ENCODE results near the gene GCC2. TPM values are rescaled to one million over a fixed set of nuclear protein-coding genes. Genes with fewer than 3 reads are reported as not detected.

The GCC2 gene
- total and polyA plus RNA-seq, 12 donors: 9.5 to 48.0 (median 37.0) TPM

GRCh38 chr2:108531674-108532055, 82.7 kb downstream of the GCC2 start:
- no peaks in the 10 kb centered on the region for H3K27me3 ChIP-seq
- no peak for TF ChIP-seq POLR2A (IDR thresholded peaks at IDR 0.05)
- TF ChIP-seq CTCF (IDR thresholded peaks at IDR 0.05): no peak
- H3K4me1 ChIP-seq (replicated peaks in 1 of 2): peaks cover 8 to 22% of the 10 kb centered on the region in 2 donors
- no peak overlapping the region for H3K4me3 ChIP-seq
- H3K9me3 ChIP-seq (replicated peaks in 1 of 3): no peaks in the 10 kb centered on the region
- no peaks in the 10 kb centered on the region for H3K36me3 ChIP-seq (replicated peaks in 1 of 2)
- H3K27ac ChIP-seq: no peak overlapping the region
- 88 to 98% (median 96%) methylated on average over 5 of the region's 5 CpGs for WGBS, 4 donors
- no peak for DNase-seq
- intact Hi-C loops (cut with DNase I): loop anchor here (10.0 kb wide), 1 partner anchor 53 kb away; no protein-coding TSS in a partner anchor

- no peak for TF ChIP-seq CTCF (IDR thresholded peaks at IDR 0.05)
- peak; percentile 75 to 90 for TF ChIP-seq POLR2A (IDR thresholded peaks at IDR 0.05)
- Histone ChIP-seq H3K36me3 (replicated peaks in 1 of 2) (no peaks in the 10 kb centered on the region), H3K27me3 (no peaks in the 10 kb centered on the region), H3K9me3 (replicated peaks in 1 of 3) (no peaks in the 10 kb centered on the region), H3K27ac (peak within 1 kb of the TSS; percentile 90 to 99 (median 95)), H3K4me3 (peak within 1 kb of the TSS; percentile 50 to 81 (median 58)), H3K4me1 (replicated peaks in 1 of 2) (peaks cover 8 to 31% of the 10 kb centered on the region in 2 donors)
- intact Hi-C loops (cut with DNase I): loop anchor here (10.0 kb wide), 1 partner anchor 51 kb away; no protein-coding TSS in a partner anchor
- WGBS, 4 donors: 0 to 2% (median 1%) methylated on average over 30 to 86 of the region's 87 CpGs
- peak; percentile 93 to 95 (median 94) for DNase-seq
Measured at GRCh38 chr2:108533832-108534583, 85.0 kb downstream of the GCC2 start, which contains the start of gene LIMS1. LIMS1 (plus strand) TSS chr2:108534470; CDS start chr2:108534563, 93 bp downstream.

GRCh38 chr2:108534584-108535356, 85.8 kb downstream of the GCC2 start:
- H3K9me3 ChIP-seq (replicated peaks in 1 of 3): no peaks in the 10 kb centered on the region
- no peaks in the 10 kb centered on the region for H3K27me3 ChIP-seq
- peaks cover 8 to 31% of the 10 kb centered on the region in 2 donors for H3K4me1 ChIP-seq (replicated peaks in 1 of 2)
- intact Hi-C loops (cut with DNase I): loop anchor here (10.0 kb wide), 1 partner anchor 50 kb away; no protein-coding TSS in a partner anchor
- peak in 6 of 7 donors; percentile 47 to 69 (median 54) for DNase-seq
- H3K36me3 ChIP-seq (replicated peaks in 1 of 2): no peaks in the 10 kb centered on the region
- TF ChIP-seq POLR2A (IDR thresholded peaks at IDR 0.05) (peak in 1 of 2 donors; percentile 25), CTCF (IDR thresholded peaks at IDR 0.05) (no peak)
- peak overlapping the region in 3 of 4 donors; percentile 40 to 81 (median 58) for H3K4me3 ChIP-seq
- H3K27ac ChIP-seq: peak overlapping the region; percentile 55 to 98 (median 95)
- 0 to 3% (median 2%) methylated on average over 14 to 57 of the region's 57 CpGs for WGBS, 4 donors

GRCh38 chr2:108535357-108535631, 86.3 kb downstream of the GCC2 start:
- Histone ChIP-seq H3K9me3 (replicated peaks in 1 of 3) (no peaks in the 10 kb centered on the region), H3K27me3 (no peaks in the 10 kb centered on the region), H3K27ac (peak overlapping the region in 4 of 5 donors; percentile 59 to 98 (median 95)), H3K36me3 (replicated peaks in 1 of 2) (no peaks in the 10 kb centered on the region), H3K4me3 (peak overlapping the region in 2 of 4 donors; percentile 58 to 81), H3K4me1 (replicated peaks in 1 of 2) (peaks cover 8 to 31% of the 10 kb centered on the region in 2 donors)
- TF ChIP-seq POLR2A (IDR thresholded peaks at IDR 0.05) (no peak), CTCF (IDR thresholded peaks at IDR 0.05) (no peak)
- no peak for DNase-seq
- WGBS, 4 donors: 11 to 26% (median 16%) methylated on average over 9 of the region's 9 CpGs
- intact Hi-C loops (cut with DNase I): loop anchor here (10.0 kb wide), 1 partner anchor 50 kb away; no protein-coding TSS in a partner anchor
